NCI-H1436 treated with DMSO at 0.1 percent for 48 hours (cell line): ENCODE results near the gene EDN3.
"Not testable (repeated sequence)": the region's sequence is repeated elsewhere in the genome, so short reads cannot be mapped to it uniquely, and the experiment has no call there.

Experiments used
- DNase-seq: peaks from one replicate; lab custom pipeline; 2025; lab: John Stamatoyannopoulos, UW

EDN3 gene

DNA sequence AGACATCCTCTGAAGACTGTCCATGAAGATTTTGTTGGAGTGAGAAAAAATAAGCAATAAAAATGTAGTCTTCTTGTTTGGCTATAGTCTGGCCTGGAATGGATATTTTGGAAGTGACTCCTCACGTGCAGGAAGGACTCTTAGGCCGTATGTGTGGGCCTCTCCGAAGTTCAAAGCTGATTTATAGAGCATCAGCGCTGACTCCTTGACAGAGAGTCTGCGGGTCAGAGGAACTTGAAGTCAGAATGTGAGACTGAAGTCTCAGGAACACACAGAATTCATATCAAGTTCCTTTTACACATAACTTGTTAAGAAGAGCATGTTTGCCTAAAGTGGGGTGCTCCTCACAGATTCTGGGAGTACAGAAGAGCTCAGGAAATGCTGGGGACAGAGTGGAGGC is 36.1 kb downstream of the EDN3 start:
- DNase-seq, result no peak

DNA sequence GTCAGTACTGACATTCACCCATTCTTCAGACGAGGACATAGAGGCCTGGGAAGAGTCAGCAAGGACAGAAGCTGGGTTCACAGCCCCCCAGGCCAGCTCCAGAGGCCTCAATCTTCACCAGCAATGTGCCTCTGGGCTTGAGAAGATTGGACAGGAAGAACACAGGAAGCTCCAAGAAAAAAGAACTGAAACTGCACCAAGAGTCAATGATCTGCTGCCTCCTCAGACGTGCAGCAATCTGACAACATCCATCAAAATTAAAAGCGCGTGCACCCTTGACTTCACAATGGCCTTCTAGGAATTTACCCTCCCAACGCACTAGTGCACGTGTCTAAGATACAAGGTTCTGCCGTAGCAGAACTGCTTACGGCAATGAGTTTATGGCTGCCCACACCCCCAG is 38.0 kb downstream of the EDN3 start:
- not testable (repeated sequence) for DNase-seq

DNA sequence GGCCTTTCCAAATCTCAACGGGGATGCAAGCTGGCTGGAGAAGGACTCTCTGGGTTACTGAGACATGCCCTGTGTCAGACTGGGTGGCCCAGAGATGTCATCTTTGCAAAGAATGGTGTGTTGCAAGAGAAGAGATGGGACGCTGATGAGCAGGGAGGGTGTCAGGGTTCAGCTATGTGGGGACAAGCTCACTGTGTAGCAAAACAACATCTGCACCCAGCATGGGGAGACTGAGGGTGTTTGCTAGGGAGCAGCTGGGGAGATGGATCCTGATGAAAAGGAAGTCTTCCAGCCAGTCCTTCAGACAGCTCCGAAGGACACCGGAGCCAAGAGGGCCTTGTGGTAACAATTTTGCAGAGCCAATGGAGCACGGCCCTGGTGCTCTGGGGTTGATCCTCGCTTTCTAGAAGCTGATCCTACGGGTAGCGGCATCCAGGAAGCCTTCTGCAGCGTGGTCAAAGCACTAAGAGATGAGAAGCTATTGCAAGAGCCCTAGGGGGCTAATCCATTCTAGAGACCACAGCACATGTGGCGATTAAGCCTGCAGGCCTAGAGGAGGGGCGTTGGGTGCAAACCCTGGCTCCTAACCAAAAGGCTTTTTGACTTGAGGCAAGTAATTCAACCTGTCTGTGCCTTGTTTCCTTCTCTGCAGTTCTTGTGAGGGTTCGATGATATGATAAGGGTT is 39.9 kb downstream of the EDN3 start:
- no peak for DNase-seq

DNA sequence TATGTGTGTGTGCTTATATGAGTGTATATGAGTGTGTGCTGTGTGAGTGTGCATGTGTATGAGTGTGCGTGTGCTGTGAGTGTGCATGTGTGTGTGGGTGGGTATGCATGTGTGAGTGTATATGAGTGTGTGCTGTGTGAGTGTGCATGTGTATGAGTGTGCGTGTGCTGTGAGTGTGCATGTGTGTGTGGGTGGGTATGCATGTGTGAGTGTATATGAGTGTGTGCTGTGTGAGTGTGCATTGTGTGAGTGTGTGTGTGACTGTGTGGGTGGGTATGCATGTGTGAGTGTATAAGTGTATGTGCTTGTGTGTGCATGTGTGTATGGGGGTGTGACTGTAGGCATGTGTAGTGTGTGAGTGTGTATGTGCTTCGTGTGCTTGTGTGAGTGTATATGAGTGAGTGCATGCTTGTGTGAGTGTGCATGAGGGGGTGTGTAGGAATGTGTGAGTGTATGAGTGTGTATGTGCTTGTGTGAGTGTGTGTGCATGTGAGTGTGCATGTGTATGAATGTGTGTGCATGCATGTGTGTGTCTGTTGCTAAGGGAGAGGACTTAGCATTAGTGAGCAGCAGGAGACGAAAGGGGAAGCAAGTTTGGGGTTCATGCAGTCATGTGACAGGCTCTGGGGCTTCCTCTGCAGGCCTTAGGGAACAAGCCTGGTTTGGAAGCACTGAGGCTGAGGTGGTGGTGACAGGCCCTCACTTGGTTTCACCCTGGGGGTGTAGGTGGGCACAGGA is 41.0 kb downstream of the EDN3 start:
- DNase-seq, result not testable (repeated sequence)

DNA sequence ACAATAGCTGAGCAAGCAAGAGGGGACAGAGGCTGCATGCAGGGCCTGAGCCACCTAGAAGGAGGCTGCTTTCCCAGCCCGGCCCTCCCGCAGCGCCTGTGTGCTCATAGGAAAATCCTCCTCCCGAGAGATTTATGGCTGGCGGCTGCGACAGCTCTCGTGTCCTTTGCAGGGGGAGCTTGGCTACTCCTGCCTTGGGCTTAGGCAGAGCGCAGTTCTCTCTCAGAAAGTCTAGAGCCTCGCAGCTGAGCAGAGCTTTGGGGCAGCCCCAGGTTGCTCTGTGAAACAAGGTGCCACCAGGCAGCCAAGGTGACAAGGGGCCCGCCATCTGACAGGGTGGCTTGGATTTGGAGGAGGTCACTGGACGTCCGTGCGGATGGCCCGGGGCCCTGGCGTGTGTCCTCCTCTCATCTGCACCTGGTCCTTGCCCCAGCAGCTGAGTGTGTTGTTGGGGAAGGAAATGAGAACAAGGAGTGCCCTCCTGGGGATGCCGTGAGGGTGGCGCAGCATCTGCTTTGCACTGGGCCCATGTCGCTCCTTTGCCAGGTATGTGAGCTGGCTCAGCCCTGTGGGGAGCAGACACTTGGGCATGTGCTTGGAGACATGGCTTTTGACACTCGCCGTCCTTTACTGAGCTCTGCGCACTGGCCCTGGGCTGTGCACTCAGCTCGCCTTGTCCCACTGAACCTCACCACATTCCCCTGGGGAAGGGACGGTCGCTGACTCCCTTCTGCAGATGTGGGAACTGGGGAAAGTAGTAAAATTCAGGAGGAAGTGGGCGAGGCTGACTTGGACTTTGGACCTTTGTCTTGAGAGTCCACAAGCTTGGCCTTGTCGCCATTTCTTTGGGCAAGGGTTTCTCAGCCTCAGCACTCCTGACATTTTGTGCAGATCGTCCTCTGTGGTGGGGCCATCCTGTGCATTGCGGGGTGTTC is 41.9 kb downstream of the EDN3 start:
- no peak for DNase-seq

DNA sequence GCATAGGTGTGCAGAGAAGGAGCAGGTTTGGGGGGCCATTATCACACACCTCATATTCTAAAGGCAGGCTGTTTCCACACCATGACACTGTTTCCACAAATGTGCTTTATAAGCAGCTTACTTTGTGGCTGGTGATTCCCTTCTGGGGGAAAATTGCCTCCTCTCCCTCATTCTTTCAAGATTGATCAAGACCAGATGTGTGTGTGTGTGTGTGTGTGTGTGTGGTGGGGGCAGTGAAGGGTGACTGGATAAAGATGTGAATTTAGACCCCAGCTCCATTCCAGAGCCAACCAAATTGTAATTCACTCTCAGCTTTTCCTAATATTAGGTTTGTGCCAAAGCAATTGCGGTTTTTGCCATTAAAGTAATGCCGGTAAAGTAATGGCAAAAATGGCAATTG is 45.6 kb downstream of the EDN3 start:
- no peak for DNase-seq

DNA sequence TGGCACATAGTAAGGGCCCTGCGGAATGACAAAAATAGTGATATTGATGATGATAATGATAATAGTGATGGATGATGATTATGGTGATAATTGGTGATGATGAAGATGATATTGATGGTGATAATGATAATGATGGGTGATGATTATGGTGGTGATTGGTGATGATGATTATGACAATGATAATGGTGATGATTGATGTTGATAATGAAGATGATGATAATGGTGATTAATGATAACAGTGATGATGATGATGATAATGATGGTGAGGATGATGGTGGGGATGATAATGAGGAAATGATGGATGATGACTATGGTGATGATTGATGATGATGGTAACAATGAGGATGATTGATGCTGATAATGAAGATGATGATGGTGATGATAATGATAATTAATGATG is 48.9 kb downstream of the EDN3 start:
- DNase-seq, result no peak

DNA sequence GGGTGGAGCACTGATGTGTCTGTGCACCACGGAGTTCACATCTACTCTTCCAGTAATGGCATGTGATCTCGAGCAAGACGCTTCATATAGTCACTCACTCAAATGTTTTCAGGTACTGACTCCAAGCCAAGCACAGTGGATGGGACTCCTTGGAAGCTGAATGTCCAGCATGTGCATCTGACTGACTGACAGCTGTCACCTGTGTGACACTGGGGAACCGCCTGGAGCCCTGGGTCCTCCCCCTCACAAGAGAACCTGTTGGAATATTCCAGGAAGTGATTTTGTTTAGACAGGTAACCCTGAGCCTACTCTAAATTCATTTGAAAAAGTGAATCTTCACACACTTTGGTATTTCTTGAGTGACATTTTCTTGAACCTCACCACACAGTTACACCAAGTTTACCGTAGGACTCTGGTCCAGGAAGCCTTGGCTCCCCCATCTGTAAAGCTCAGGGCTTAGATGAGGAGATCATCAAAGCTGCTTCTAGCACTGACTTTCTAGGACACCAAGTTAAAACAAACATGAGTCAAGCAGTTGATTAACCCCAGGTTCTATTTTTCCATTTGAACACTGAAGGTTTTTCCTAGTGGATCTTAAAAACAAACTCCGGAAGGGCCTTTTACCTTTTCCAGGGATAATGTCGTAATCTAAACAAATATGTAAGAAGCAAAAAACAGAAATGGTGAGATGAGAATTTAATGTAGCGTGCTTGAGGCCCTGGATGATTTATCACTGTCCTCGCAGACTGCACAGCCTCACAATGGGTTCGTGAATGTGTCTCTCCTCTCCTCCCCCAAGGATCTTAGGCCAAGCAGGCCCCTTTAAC is 50.1 kb downstream of the EDN3 start:
- no peak for DNase-seq

DNA sequence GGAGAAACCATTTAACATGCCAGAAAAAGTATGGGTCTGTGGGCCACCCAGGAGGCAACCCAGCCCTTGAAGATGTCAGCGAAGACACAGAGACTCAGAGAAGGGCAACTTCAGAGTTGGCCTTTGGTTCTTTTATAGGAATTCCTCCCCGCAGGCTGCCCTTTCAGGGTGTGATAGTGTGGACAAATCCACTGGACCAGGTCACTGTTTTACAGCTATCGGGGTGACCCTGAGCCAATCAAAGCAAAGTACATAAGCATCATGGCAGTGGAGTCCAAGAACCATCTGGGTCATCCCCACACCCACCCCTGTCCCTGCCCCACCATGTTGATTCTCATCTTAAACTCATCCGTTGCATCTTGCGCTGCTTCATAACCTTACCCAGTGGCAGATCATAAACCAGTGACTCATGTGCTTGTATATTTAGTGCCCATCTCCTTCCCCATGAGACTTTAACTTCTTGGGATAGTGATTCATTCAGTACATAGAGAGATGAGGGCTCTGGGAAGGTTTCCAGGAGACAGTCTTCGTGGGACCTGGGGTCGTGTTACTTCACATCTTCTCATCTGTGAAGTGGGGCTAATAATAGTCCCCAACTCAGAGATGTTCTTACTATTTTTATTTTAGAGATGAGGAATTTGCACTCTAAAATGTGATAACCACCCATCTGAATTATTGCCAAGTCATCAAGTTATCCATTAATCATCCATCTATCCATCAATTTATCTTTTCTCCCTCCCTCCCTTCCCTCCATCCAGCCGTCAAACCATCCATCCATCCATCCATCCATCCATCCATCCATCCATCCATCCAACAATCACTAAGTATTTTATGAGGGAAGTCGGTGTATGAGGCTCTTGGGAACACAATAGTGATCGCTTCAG is 51.0 kb downstream of the EDN3 start:
- no peak for DNase-seq

DNA sequence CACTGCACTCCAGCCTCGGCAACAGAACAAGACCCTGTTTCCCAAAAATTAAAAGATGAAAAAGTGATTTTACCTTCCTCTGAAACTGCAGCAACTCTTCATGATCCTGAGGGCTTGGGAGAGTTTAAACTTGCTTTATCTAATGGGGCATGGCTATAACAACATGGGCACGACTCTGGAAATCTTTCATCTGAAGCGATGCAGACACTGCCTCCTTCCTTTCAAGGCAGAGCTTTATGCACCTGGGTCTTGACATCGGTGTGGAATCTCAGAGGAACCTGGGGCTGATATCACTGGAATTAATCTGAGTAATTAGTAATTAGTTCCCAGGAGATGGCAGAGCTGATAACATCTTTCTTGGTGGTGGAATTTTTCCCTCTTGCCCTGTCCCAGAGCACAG is 52.1 kb downstream of the EDN3 start:
- DNase-seq, result no peak

DNA sequence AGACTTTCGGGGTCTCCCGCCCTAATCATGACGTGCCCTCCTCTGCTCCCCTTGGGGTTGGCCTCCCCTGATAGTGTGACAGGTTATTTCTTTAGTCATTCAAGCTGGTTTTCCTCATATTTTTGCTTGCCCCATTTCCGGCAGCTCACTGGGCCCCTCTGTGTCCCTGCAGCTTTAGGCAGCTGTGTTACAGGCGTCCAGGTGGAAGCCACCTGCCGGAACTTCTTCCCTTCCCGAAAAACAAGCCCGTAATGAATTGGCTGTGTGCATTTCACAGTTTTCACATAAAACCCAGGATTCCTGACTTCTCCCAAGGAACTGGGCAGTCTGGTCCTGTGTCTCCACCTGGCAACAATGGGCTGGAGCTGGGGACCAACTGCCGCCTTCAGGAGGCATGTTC is 52.6 kb downstream of the EDN3 start:
- DNase-seq, result no peak

DNA sequence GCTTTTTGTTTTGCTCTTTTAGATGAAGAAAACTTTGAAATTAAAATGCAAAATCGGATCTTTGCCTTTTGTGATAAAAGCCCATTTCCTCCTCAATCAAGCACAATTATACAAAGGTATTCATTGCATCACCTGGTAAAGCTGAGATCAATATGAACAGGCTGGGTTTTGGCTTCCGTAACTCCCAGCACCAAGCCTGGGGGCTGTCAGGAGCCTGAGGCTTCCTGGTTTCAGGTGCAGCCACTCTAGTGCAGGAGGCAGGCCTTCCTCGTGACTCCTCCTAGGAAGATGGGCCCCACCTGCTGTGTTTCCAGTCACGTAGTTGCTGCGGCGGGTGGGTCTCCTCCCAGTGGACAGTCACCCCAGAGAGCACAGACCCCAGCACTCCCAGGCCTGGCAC is 54.0 kb downstream of the EDN3 start:
- no peak for DNase-seq

DNA sequence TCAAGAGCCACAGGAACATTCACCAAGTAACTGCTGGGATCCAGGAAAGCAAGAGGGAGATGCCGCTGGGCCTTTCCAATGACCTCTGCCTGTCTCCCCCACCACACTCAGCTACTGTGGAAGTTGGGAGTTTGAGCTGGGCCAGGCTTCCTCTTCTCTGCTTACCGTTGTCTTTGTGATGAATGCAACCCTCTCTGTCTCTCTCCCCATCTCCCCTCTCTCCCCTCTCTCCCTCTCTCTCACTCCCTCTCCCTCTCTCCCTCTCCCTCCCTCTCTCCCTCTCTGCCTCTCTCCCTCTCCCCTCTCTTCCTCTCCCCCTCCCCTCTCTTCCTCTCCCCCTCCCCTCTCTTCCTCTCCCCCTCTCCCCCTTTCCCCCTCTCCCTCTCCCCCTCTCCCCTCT is 54.8 kb downstream of the EDN3 start:
- DNase-seq, result no peak

DNA sequence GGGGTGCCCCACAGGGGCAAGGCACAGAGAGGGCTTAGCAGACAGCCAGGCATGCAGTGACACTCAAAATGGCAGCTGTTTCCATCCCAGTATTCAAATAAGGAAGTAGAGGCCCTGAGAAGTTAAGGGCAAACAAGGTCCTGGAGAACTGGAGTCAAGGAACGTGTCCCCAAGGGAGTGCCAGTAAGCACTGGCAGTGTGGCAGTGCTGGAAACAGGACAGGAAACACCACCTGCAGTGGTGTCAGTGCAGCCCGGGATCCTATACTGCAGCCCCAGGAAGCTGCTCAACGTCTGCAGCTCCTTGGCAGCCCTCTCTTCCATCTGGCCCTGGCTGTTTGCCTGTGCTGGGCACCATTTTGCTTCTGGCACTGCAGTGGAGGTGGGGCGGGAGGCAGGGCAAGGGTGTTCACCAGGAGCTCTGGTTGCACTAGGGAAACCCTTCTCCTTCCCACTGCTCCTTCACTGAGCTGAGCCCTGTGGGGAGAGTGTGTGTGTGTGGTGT is 56.3 kb downstream of the EDN3 start:
- no peak for DNase-seq

DNA sequence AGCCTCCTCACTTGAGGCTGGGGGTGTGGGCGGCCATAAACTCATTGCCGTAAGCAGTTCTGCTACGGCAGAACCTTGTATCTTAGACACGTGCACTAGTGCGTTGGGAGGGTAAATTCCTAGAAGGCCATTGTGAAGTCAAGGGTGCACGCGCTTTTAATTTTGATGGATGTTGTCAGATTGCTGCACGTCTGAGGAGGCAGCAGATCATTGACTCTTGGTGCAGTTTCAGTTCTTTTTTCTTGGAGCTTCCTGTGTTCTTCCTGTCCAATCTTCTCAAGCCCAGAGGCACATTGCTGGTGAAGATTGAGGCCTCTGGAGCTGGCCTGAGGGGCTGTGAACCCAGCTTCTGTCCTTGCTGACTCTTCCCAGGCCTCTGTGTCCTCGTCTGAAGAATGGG is 58.4 kb downstream of the EDN3 start:
- not testable (repeated sequence) for DNase-seq

DNA sequence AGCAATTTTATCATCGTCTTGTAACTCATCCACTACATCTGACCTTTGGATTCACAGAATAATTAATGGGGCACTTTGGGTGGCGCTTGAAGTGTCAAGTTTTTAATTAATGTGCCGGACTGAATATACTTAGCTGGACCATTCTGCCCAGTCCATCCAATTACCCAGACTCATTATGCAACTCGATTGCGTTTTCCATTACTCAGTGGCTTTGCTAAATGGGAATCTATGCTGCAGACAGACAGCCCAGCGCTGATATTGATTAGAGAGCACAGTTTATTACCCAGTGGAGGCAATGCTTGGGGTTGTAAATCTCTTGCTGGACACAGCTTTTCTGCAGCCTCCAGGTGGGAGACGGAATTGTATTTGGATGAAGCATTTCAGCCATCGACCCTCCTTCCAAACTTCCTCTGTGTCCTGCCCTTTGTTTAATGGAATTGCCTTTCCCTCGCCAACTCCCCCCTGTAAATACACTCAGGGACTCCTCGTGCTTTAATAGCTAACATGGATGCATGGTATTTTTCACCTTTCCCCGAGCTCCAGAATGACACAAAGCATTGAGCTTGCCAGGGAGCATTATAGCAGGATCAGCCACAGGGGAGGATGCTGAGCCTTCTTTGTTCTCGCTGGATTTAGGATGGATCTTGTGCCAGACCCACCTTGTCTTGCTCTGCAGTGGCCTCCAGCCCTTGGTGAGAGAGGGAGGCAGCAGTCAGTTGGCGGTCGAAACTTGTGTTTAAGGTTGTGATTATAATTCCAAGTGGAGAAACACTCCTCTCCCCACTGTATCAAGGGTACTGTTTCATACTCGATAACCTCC is 59.7 kb downstream of the EDN3 start:
- no peak for DNase-seq

DNA sequence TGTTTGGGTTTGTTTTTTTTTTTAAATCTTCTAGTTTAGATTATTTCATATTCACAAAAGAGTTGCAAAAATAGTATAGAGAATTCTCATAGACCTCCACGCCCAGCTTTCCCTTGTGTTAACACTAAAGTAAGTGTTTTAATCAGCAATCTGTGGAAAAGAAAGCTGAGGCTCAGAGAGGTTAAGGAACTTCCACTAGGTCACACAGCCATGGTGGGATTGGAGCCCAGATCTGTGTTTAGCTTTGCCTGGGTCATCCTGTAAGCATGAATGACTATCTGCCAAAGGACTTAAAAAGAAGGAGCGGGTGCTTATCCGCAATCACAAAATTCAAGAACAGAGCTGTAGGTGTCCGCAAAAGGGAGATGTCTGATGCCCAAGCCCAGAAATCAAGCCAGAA is 60.5 kb downstream of the EDN3 start:
- no peak for DNase-seq

DNA sequence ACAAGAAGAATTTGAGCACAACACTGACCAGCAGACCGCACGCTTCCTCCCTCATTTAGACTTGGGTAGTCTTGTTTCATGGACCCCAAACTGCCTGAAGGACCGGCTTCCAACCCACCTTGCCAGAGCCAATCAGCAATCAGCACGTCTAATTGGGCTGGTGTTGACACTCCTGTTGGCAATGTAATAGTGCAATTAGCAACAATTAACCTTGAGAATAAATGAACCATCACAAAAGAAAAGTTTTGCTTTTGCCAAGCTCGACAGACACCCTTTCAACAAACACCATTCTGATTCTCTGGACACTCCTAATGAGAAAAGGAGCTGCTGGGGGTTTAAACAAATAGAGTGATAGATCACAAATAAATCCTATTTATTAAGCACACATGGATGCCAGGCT is 61.0 kb downstream of the EDN3 start:
- no peak for DNase-seq

DNA sequence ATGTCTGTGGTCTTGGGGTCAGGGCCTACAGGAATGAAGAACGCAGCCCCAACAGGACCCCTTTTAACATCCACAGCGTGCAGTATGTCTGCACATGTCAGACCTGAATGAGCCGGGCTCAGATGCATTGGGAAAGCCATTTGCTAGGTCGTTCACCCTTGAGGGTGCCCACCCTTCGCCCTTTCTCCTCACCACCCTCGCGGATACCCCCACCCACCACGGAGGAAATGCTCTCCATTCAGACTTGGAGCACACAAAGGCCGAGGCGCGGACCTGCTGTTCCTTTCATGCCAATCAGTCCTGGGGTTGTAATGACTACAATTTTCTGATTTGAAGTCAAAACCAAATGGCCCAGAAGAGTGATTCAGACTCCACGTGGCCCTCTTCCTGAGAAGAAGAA is 62.7 kb downstream of the EDN3 start:
- DNase-seq, result no peak

DNA sequence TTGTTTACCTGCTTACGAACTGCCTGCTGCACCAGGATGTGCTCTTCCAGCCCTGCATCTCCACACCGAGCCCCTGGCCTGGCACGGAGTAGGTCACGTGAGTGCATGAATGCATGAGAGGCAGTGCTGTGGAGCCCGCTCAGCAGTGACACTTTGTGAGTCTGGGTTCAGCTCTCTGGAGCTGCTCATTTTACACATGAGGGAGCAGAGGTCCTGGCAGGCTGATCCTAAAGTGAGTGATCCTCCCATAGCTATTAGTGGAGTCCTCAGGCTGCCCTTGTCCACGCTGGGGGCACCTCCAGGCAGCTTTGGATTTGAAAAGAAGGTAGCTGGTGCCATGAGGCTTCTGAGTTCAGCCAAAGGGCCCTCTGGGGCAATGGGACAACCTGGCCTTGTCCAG is 64.2 kb downstream of the EDN3 start:
- no peak for DNase-seq
